ENCODE results near the gene NOTCH3. TPM values are rescaled to one million over a fixed set of nuclear protein-coding genes. Genes with fewer than 3 reads are reported as not detected.

Gene NOTCH3
- total RNA-seq, 1 experiment from 2014 or later: 3.7 TPM

- DNase-seq (ENCODE audit: unreplicated experiment): no peak
- CTCF ChIA-PET: interaction anchor here (0.5 to 0.9 kb wide), 4 partner anchors 33 to 203 kb away, joined by 3 to 5 read pairs (median 3); no protein-coding TSS in a partner anchor
- peaks cover 72% of the 10 kb centered on the region for H3K36me3 Mint-ChIP-seq (ENCODE audit: insufficient read depth, unreplicated experiment)
- POLR2A ChIA-PET: interaction anchor here (0.6 kb wide), 5 partner anchors 69 to 843 kb away, joined by 3 to 6 read pairs (median 4); no protein-coding TSS in a partner anchor
- no peak for TF ChIP-seq CTCF (IDR thresholded peaks at IDR 0.05; ENCODE audit: unreplicated experiment)
- intact Hi-C loops (cut with micrococcal nuclease): no loop called here
- H3K27ac Mint-ChIP-seq (ENCODE audit: low read depth, unreplicated experiment): no peak overlapping the region
- H3K4me1 Mint-ChIP-seq (ENCODE audit: insufficient read depth, unreplicated experiment): peaks cover 31% of the 10 kb centered on the region
- no peaks in the 10 kb centered on the region for H3K27me3 Mint-ChIP-seq (ENCODE audit: insufficient read depth, unreplicated experiment)
- H3K4me3 Mint-ChIP-seq (ENCODE audit: unreplicated experiment): no peak overlapping the region
- TSS peak; percentile 15 for BruUV-seq (replicated peaks)
- H3K9me3 Mint-ChIP-seq (ENCODE audit: unreplicated experiment): no peaks in the 10 kb centered on the region
Observed at GRCh38 chr19:15247107-15248014, 46.6 kb upstream of the NOTCH3 start.

GRCh38 chr19:15246198-15246481 is 45.3 kb upstream of the NOTCH3 start:
- H3K4me3 Mint-ChIP-seq (ENCODE audit: unreplicated experiment): no peak overlapping the region
- intact Hi-C loops (cut with micrococcal nuclease): no loop called here
- peaks cover 21% of the 10 kb centered on the region for H3K4me1 Mint-ChIP-seq (ENCODE audit: insufficient read depth, unreplicated experiment)
- H3K9me3 Mint-ChIP-seq (ENCODE audit: unreplicated experiment): no peaks in the 10 kb centered on the region
- no TSS peak for BruUV-seq (replicated peaks)
- TF ChIP-seq CTCF (IDR thresholded peaks at IDR 0.05; ENCODE audit: unreplicated experiment): no peak
- no peak for DNase-seq (ENCODE audit: unreplicated experiment)
- H3K36me3 Mint-ChIP-seq (ENCODE audit: insufficient read depth, unreplicated experiment): peaks cover 74% of the 10 kb centered on the region
- ChIA-PET CTCF (interaction anchor here (0.7 kb wide), 1 partner anchor 941 kb away, joined by 3 read pairs; no protein-coding TSS in a partner anchor), POLR2A (interaction anchor here (0.7 kb wide), 1 partner anchor 1708 kb away, joined by 5 read pairs; no protein-coding TSS in a partner anchor)
- H3K27ac Mint-ChIP-seq (ENCODE audit: low read depth, unreplicated experiment): no peak overlapping the region
- no peaks in the 10 kb centered on the region for H3K27me3 Mint-ChIP-seq (ENCODE audit: insufficient read depth, unreplicated experiment)

- Mint-ChIP-seq H3K4me3 (ENCODE audit: unreplicated experiment) (no peak overlapping the region), H3K27ac (ENCODE audit: low read depth, unreplicated experiment) (no peak overlapping the region), H3K36me3 (ENCODE audit: insufficient read depth, unreplicated experiment) (peaks cover 74% of the 10 kb centered on the region), H3K27me3 (ENCODE audit: insufficient read depth, unreplicated experiment) (no peaks in the 10 kb centered on the region), H3K4me1 (ENCODE audit: insufficient read depth, unreplicated experiment) (peaks cover 21% of the 10 kb centered on the region), H3K9me3 (ENCODE audit: unreplicated experiment) (no peaks in the 10 kb centered on the region)
- CTCF ChIA-PET: interaction anchor here (0.6 kb wide), 1 partner anchor 936 kb away, joined by 3 read pairs; no protein-coding TSS in a partner anchor
- POLR2A ChIA-PET: no interaction called here
- no peak for DNase-seq (ENCODE audit: unreplicated experiment)
- intact Hi-C loops (cut with micrococcal nuclease): no loop called here
- TF ChIP-seq CTCF (IDR thresholded peaks at IDR 0.05; ENCODE audit: unreplicated experiment): no peak
- no TSS peak for BruUV-seq (replicated peaks)
Observed at GRCh38 chr19:15245370-15246197, 44.8 kb upstream of the NOTCH3 start.

GRCh38 chr19:15244808-15245207 is 44.0 kb upstream of the NOTCH3 start:
- CTCF ChIA-PET: interaction anchor here (0.7 kb wide), 1 partner anchor 15 kb away, joined by 3 read pairs; no protein-coding TSS in a partner anchor
- no peak overlapping the region for H3K27ac Mint-ChIP-seq (ENCODE audit: low read depth, unreplicated experiment)
- intact Hi-C loops (cut with micrococcal nuclease): no loop called here
- no peak for DNase-seq (ENCODE audit: unreplicated experiment)
- POLR2A ChIA-PET: no interaction called here
- no TSS peak for BruUV-seq (replicated peaks)
- H3K4me3 Mint-ChIP-seq (ENCODE audit: unreplicated experiment): no peak overlapping the region
- no peaks in the 10 kb centered on the region for H3K9me3 Mint-ChIP-seq (ENCODE audit: unreplicated experiment)
- H3K4me1 Mint-ChIP-seq (ENCODE audit: insufficient read depth, unreplicated experiment): peaks cover 21% of the 10 kb centered on the region
- TF ChIP-seq CTCF (IDR thresholded peaks at IDR 0.05; ENCODE audit: unreplicated experiment): no peak
- no peaks in the 10 kb centered on the region for H3K27me3 Mint-ChIP-seq (ENCODE audit: insufficient read depth, unreplicated experiment)
- peaks cover 79% of the 10 kb centered on the region for H3K36me3 Mint-ChIP-seq (ENCODE audit: insufficient read depth, unreplicated experiment)
